Keratinocyte (primary cell): Measurements from ENCODE around the gene ZNF805.

ENCODE experiments used
- CTCF ChIP-seq, 3 experiments: IDR thresholded peaks in 1 of 3; conservative IDR thresholded peaks in 1 of 3; optimal IDR thresholded peaks in 1 of 3; 2 replicates in 2 of 3; 3 replicates in 1 of 3; pipeline versions ENCODE3 to v1.5.1; 2011; ENCODE audit warnings: low read length in 3 of 3, mild to moderate bottlenecking in 3 of 3, moderate library complexity in 2 of 3, control low read depth in 1 of 3, inconsistent platforms in 1 of 3; ENCODE audit not compliant: insufficient read depth in 2 of 3; ENCODE audit errors: extremely low read depth in 1 of 3
- EZH2 ChIP-seq: IDR thresholded peaks from one replicate; pipeline ENCODE4 v1.6.1; 2012; ENCODE audit warnings: inconsistent platforms, mild to moderate bottlenecking, low read length, moderate library complexity

- TF ChIP-seq CTCF (optimal IDR thresholded peaks at IDR 0.05 in 1 of 3, IDR thresholded peaks at IDR 0.05 in 1 of 3, conservative IDR thresholded peaks at IDR 0.05 in 1 of 3; ENCODE audit: extremely low read depth in 1 of 3, insufficient read depth in 2 of 3, low read length in 3 of 3) (no peak), EZH2 (no peak)
Measured at GRCh38 chr19:57231686-57232085, 8.7 kb upstream of the ZNF805 start.
